ENCODE measurements around the gene FHL1.
"Not testable (repeated sequence)": the region's sequence is repeated elsewhere in the genome, so short reads cannot be mapped to it uniquely, and the experiment has no call there.

The FHL1 gene

DNA sequence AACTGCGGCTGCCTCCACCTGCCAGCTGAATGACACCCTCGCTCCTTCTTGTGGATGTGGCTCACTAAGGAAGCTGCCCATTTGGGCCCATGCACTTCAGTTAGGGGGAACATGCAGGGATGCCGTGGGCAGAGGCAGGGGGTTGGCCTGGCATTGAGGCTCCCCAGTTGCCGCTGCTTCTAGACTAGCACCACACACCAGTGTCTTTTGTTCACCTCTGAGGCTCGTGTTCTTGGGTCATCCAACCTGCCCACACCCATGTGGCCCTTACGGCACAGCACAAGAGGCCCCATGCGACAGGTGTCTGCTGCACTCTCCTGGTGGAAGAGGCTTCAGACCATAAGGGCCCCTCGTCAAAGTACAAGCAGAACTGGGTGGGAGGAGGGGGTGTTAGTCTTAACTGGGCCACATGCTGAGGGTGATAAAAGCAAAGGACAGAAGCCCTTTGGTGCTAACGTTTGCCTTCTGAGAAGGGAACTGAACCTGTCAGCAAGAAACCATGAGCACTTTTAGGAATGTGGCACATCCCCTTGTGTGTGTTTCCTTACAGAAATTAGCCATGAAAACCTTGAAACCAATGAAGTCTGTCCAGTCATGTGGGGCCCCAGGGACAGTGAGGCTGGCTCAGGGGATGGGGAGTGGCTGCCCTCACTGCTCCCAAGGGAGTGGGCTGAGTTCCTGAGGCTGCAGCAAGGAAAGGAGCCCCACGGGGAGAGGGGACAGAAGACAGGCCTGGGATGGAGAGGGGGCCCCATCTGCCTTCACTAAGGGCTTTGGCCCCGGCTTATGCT is 64.6 kb downstream of the FHL1 start:
- DNase-seq: no peak

DNA sequence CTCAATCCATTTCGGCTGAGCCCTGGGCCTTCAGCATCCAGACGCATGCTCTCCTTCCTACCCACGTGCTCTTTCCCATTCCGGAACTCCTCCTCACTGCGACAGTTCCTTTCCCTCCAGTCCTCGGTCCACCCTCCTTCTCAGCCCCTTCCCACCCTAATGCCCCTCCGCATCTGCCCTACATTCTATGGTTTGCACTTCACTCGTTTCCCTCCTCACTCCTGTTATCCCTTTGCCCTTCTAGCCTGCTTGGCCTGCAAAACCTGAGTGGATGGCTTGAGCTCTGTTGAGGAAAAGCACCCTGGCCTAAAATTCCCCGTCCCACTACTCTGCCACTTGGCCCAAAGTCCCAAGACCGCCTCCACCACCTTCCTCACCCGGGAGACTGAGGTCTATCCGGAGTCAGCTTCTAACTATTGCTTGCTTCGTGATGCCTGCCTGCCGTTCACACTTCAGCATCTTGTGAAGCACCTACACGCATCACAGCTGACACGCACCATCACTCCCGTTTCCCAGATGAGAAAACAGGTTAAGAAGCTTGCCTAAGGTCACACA is 65.3 kb downstream of the FHL1 start:
- no peak for DNase-seq

- no peak for DNase-seq
Measured at GRCh38 chrX:136214551-136214950, 67.2 kb downstream of the FHL1 start.

DNA sequence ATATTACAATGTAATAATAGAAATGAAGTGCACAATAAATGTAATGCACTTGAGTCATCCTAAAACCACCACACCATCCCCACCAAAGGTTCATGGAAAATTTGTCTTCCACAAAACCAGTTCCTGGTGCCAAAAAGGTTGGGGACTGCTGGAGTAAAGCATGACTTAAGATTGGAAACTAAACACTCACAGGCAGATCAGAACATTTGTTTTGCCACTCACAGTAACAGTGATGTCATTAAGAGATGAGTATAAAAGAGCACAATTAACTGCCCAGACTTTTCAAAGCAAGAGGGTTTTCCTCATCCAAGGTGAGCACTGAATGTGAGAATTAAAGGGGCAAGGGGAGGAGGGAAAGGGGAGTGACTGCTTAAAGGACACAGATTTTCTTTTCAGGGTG is 68.2 kb downstream of the FHL1 start:
- DNase-seq: no peak

- no peak for DNase-seq
Measured at GRCh38 chrX:136219893-136220292, 72.6 kb downstream of the FHL1 start.

- no peak for DNase-seq
Measured at GRCh38 chrX:136220540-136220939, 73.2 kb downstream of the FHL1 start.

DNA sequence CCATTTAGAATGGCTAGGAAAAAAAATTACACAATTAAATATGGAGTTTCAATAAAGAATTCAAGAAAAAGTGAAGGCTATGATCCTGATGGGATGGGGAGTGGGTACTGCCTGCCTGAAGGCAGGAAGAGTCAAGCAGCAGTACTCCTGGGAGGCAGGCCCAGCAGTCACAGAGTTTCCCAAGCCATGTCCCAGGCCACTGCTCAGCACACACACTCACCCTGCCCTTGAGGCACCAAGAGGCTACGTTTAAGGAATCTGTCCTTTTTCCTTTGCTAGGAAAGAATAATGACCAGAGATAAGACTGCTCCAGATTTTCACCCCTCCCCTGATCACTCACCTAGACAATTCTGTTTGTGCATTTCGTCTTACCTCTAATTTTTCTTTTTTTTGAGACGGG is 73.6 kb downstream of the FHL1 start:
- no peak for DNase-seq

- no peak for DNase-seq
Measured at GRCh38 chrX:136221851-136222513, 74.6 kb downstream of the FHL1 start.

- no peak for DNase-seq
Measured at GRCh38 chrX:136227074-136227473, 79.7 kb downstream of the FHL1 start.

GRCh38 chrX:136227948-136228838 is 80.9 kb downstream of the FHL1 start:
- DNase-seq: no peak

DNA sequence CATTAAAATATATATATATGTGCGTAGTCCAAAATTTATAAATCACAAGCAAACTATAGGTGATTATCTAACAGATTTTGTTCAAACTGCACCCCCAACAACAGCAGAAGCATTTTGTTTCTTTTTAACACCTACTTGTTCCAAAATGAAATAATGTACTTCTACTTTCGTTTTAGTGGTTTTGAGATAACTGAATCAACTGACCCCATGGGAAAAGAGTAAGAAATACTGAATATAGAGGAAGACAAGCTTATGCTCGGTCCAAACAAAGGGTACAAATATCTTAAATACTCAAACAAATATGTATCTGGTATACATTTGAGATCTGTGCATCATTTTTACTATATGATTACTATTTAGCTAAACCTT is 81.5 kb downstream of the FHL1 start:
- DNase-seq: no peak

DNA sequence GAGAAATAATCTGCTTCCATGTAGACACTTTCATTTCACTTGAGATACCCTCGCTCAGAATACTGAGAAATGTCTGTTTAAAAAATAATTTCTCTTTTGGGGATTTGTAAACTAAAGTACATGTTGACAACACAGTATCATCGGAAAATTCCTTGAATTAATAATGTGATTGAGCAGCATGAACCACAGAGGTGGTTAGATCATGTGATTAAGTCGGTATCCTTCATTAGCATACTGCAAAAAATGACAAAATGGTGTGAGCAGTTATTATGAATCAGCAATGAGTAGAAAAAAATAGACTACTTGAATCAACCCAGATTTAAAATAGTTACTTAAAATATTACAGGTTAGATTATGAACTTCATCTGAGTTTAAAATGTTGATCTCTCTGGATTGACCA is 89.7 kb downstream of the FHL1 start:
- DNase-seq: no peak

- not testable (repeated sequence) for DNase-seq
Measured at GRCh38 chrX:136237849-136238248, 90.5 kb downstream of the FHL1 start.

- DNase-seq: no peak
Measured at GRCh38 chrX:136246201-136246600, 98.9 kb downstream of the FHL1 start.

DNA sequence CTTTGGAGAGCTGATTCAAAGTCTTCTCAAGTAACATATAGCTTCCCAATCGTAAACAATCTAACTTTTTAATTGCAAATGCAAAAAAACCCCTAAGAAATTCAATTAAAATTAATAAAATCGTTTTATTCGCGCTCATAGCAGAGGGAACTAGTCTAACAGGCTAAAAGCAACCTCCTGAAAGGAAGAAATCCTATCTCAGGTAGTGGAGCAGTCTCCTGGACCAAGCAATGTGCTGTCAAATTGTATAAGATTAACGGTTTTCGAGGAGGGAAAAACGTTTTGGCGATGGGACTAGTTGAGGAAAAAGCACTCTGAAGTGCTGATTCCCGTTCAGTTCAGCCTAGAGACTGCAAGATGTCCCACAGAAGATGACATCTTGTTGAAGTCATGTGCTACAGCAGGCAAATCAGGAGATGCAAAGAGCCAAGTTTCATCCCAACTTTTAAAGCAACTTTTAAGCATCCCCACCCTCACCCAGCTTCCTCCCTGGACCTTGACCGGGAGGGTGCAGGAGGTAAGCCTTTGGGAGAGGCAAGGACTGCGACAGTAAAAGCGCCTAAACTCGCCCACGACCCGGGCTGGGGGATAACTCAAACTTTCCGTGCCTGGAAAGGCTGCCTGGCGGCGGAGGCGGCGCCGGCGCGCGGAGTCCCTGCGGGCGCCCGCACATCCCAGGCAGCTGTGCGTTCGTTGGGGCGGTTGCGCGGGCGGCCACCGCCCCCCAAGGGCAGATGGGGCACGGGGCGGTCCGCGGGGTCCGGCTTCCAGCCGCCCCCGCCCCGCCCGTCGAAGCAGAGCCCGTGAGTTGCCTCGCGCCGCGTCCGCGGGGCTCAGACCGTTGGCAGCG is 103.1 kb downstream of the FHL1 start:
- DNase-seq: peak; percentile 57

DNA sequence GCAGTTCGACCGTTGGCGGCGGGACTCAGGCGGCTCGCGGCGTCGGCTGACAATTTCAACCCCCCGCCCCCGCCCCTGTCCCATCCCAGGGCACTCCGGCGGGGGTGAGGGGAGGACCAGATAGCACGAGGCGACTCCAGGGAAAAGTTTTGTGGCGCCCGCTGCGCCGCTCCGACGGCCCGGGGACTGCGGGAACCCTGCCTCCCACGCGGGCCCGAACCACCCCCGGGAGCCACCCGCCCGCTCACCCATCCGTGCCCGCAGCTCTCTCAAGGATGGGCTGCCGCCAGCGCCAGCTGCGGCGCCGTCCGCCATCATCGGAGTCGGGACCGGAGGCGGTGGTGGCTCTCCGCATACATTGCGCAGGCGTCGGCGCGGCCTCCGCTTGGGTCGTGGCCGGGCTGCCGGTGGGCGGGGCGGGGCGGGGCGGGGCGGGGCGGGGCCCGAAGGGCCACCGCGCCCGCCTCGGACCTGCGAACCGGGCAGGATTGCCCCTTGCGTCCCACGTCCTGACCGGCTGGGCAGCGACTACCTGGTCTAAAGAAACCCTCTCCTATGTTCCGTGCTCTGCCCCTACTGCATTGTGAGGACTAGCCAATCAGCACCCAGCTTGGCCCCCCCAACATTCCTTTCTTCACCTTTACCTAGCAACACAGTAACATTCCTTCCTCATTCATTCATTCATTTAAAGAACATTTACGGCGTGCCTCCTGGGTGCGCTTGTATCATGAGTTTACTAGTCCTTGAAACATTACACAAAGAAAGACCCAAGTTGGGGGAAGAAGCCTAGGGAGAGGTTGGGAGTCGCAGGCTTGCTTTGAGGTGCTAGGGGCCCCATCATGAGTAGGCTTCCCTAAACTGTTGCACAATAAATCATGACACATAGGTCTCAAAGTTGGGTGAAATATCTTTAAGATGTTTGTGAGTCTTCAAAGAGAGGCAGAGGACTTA is 104.0 kb downstream of the FHL1 start, which contains the start of gene MAP7D3:
MAP7D3 (minus strand) TSS at position 360 of the 951 bp plus-strand sequence; CDS start at position 318, 42 bp downstream.
- peak; percentile 73 for DNase-seq

GRCh38 chrX:136255541-136255940 is 108.2 kb downstream of the FHL1 start:
- DNase-seq: no peak

DNA sequence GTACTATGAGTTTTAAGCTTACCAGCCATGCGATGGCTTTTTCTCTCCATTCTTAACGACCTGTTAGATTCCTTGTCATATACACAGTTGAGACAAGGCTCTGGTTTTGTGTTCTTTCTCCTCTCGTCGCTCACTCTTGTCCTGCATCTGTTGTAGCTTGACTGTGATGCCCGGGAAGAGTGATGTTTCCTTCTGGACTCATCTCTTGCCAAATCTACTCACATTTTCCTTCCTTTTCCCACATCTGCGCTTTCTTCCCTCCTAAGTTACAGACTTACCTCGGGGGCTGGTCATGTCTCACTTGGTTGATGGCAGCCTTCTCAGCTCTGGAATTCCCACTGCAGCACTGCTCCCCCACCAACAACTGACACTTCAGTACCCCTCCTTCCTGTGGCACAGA is 108.7 kb downstream of the FHL1 start:
- no peak for DNase-seq

DNA sequence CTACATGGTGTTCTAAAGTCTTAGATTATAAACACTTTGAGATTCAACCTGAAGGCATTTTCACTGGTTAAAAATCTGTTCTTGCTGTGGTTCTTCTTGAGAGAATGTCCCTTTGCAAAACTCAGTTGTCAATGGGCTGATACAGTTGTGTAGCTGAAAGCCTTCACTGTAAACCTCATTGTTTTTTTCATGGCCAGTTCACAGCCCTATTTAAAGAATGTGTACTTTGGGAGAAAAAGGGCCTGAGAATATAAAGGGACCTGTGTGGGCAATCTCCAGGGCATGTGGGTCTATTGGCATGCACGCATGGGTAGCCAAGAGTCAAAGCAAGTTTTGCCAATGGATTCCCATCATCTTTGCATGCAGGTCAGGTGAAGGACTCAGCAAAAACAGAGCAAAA is 111.6 kb downstream of the FHL1 start:
- no peak for DNase-seq

DNA sequence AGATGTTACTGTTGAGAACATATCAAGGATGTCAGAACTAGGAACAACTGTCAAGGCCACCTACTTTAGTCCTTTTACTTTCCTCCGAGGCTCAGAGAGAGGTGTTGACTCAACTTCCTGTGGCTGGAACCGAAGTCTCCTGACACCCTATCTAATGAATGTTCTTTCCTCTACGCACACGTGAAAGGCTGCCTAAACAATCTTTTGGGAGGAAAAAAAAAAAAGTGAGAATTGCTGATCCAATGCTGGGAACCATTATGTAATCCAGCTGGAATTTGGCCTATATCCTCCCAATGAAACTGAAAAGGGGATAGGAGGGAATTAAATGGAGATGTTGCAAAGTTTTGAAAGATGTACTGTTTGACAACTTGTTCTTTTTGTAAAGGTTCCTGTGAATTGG is 112.2 kb downstream of the FHL1 start:
- DNase-seq: no peak

GRCh38 chrX:136260776-136261175 is 113.4 kb downstream of the FHL1 start:
- DNase-seq: no peak
